HFF-Myc (cell line): ENCODE results near the gene KEAP1.
A peak's percentile ranks its signal among the peaks of the same experiment; 100 is the strongest.
"Not testable (repeated sequence)": the region's sequence is repeated elsewhere in the genome, so short reads cannot be mapped to it uniquely, and the experiment has no call there.

Experiments used
- DNase-seq: peaks from one replicate; pipeline ENCODE4 v3.0.0-alpha.2; 2011; ENCODE audit warnings: low read depth; ENCODE audit errors: extremely low read depth
- H3K4me3 ChIP-seq: replicated peaks from 2 replicates; pipeline ENCODE4 v1.5.1; 2011; ENCODE audit warnings: low read depth, mild to moderate bottlenecking, control low read depth, low read length
- CTCF ChIP-seq: IDR thresholded peaks from 2 replicates; pipeline ENCODE4 v1.5.1; 2012; ENCODE audit warnings: mild to moderate bottlenecking, low read depth, low read length, control low read depth; ENCODE audit errors: missing control alignments

Gene KEAP1

GRCh38 chr19:10546817-10547216 is 43.7 kb upstream of the KEAP1 start:
- no peak for DNase-seq
- TF ChIP-seq CTCF: no peak
- no peak overlapping the region for H3K4me3 ChIP-seq

GRCh38 chr19:10544753-10545251 is 41.6 kb upstream of the KEAP1 start:
- no peak for DNase-seq
- TF ChIP-seq CTCF: no peak
- H3K4me3 ChIP-seq: peak overlapping the region; percentile 81

GRCh38 chr19:10544242-10544752 is 41.1 kb upstream of the KEAP1 start:
- DNase-seq: no peak
- peak overlapping the region; percentile 81 for H3K4me3 ChIP-seq
- TF ChIP-seq CTCF: no peak

- peak within 1 kb of the TSS; percentile 81 for H3K4me3 ChIP-seq
- TF ChIP-seq CTCF: no peak
- DNase-seq: no peak
Measured at GRCh38 chr19:10543420-10544241, 40.5 kb upstream of the KEAP1 start, which contains the start of gene ATG4D. Gene ATG4D (plus strand): TSS chr19:10543904. CDS start chr19:10544091, 187 bp downstream.

- DNase-seq: no peak
- H3K4me3 ChIP-seq: peak overlapping the region; percentile 81; the same call in 1 of the 2 replicates
- TF ChIP-seq CTCF: no peak
Measured at GRCh38 chr19:10543059-10543419, 39.9 kb upstream of the KEAP1 start.

GRCh38 chr19:10539016-10539415 is 35.9 kb upstream of the KEAP1 start:
- not testable (repeated sequence) for H3K4me3 ChIP-seq, DNase-seq

GRCh38 chr19:10538204-10538983 is 35.2 kb upstream of the KEAP1 start:
- H3K4me3 ChIP-seq: no peak overlapping the region
- no peak for TF ChIP-seq CTCF
- no peak for DNase-seq
